K562 (cell line): Measurements from ENCODE around the gene MAD1L1. TPM values are rescaled to one million over a fixed set of nuclear protein-coding genes. Genes with fewer than 3 reads are reported as not detected.

Experiments used
- BDP1 ChIP-seq: IDR thresholded peaks from 3 replicates; pipeline ENCODE4 v1.6.1; 2011; ENCODE audit not compliant: insufficient read length, insufficient read depth
- CREB1 ChIP-seq, 2 experiments: sonication (generic) in 1 of 2; formaldehyde crosslinking in 1 of 2; IDR thresholded peaks; 2 replicates each; pipeline versions ENCODE4 v1.6.1 to v1.8.0; 2012 to 2022; ENCODE audit warnings: inconsistent platforms in 1 of 2, mild to moderate bottlenecking in 1 of 2, missing genetic modification reagents in 1 of 2, moderate library complexity in 1 of 2
- EWSR1 ChIP-seq: fragments of 450-650 bp; IDR thresholded peaks from 2 replicates; pipeline ENCODE4 v1.6.1; 2018; ENCODE audit warnings: borderline replicate concordance, mild to moderate bottlenecking, low read depth, moderate library complexity; ENCODE audit not compliant: partially characterized antibody
- FOXP4 ChIP-seq: sonication (generic); formaldehyde crosslinking; IDR thresholded peaks from 2 replicates; pipeline ENCODE4 v1.8.0; 2022; ENCODE audit warnings: mild to moderate bottlenecking, missing genetic modification reagents, borderline replicate concordance
- HNRNPLL ChIP-seq: fragments of 200-400 bp; formaldehyde crosslinking; IDR thresholded peaks from 2 replicates; pipeline ENCODE4 v1.6.1; 2017; ENCODE audit warnings: low read length, low read depth, mild to moderate bottlenecking; ENCODE audit not compliant: poor library complexity, severe bottlenecking
- HNRNPUL1 ChIP-seq: fragments of 200-400 bp; formaldehyde crosslinking; IDR thresholded peaks from 2 replicates; pipeline ENCODE4 v1.6.1; 2017; ENCODE audit warnings: low read length
- HSF4 ChIP-seq: fragments of 250-450 bp; sonication (Bioruptor Pico); IDR thresholded peaks from 2 replicates; pipeline ENCODE4 v2.1.2; 2022; ENCODE audit warnings: mild to moderate bottlenecking, moderate library complexity, borderline replicate concordance
- ID3 ChIP-seq, 2 experiments: fragments of 250-450 bp in 1 of 2; fragments of 450-650 bp in 1 of 2; sonication (Bioruptor Pico) in 1 of 2; IDR thresholded peaks; 2 replicates each; pipeline versions ENCODE4 v1.6.1 to v1.8.0; 2016 to 2021; ENCODE audit warnings: mild to moderate bottlenecking in 2 of 2, moderate library complexity in 2 of 2, missing compliant biosample characterization in 1 of 2, missing genetic modification characterization in 1 of 2
- KDM1A ChIP-seq, 2 experiments: fragments of 450-650 bp; IDR thresholded peaks; 2 replicates each; pipeline ENCODE4 v1.6.1; 2016; ENCODE audit warnings: mild to moderate bottlenecking in 2 of 2
- KHSRP ChIP-seq: fragments of 450-650 bp; IDR thresholded peaks from 2 replicates; pipeline ENCODE4 v1.6.1; 2017
- MXI1 ChIP-seq: IDR thresholded peaks from 2 replicates; pipeline ENCODE4 v1.6.1; 2011; ENCODE audit warnings: low read depth, mild to moderate bottlenecking, improper control_type of control experiment, low read length
- NCOA6 ChIP-seq: fragments of 450-650 bp; IDR thresholded peaks from 2 replicates; pipeline ENCODE4 v1.6.1; 2017; ENCODE audit warnings: mild to moderate bottlenecking
- NR4A1 ChIP-seq, 2 experiments: fragments of 250-450 bp in 1 of 2; fragments of 450-650 bp in 1 of 2; sonication (Bioruptor Pico) in 1 of 2; IDR thresholded peaks; 2 replicates each; pipeline versions ENCODE4 v1.4.0 to v1.6.1; 2016 to 2020; ENCODE audit warnings: mild to moderate bottlenecking in 2 of 2, missing compliant biosample characterization in 1 of 2, missing genetic modification characterization in 1 of 2, moderate library complexity in 1 of 2
- PREB ChIP-seq: sonication (generic); formaldehyde crosslinking; IDR thresholded peaks from 2 replicates; pipeline ENCODE4 v1.8.1; 2023; ENCODE audit warnings: mild to moderate bottlenecking, missing genetic modification reagents
- RCOR1 ChIP-seq, 2 experiments: IDR thresholded peaks; 2 replicates each; pipeline ENCODE4 v1.6.1; 2012; ENCODE audit warnings: low read depth in 2 of 2, low read length in 2 of 2, borderline replicate concordance in 1 of 2, improper control_type of control experiment in 1 of 2
- SIRT6 ChIP-seq: IDR thresholded peaks from one replicate; pipeline ENCODE4 v1.6.1; 2012; ENCODE audit warnings: low read depth, mild to moderate bottlenecking, control low read depth, inconsistent platforms, low read length, moderate library complexity
- SMAD4 ChIP-seq: fragments of 250-450 bp; sonication (Bioruptor Pico); conservative IDR thresholded peaks from 2 replicates; pipeline ENCODE4 v1.8.0; 2021; ENCODE audit warnings: inconsistent platforms, mild to moderate bottlenecking, moderate library complexity
- TAF15 ChIP-seq: fragments of 200-400 bp; formaldehyde crosslinking; IDR thresholded peaks from 2 replicates; pipeline ENCODE4 v1.6.1; 2017; ENCODE audit warnings: mild to moderate bottlenecking, low read depth, low read length, moderate library complexity
- TAF9B ChIP-seq: fragments of 450-650 bp; IDR thresholded peaks from 2 replicates; pipeline ENCODE4 v1.6.1; 2018; ENCODE audit warnings: mild to moderate bottlenecking; ENCODE audit not compliant: partially characterized antibody
- THAP7 ChIP-seq: fragments of 250-450 bp; sonication (Bioruptor Pico); IDR thresholded peaks from 2 replicates; pipeline ENCODE4 v1.5.0; 2021
- TRIM24 ChIP-seq, 2 experiments: fragments of 450-650 bp; IDR thresholded peaks; 2 replicates each; pipeline ENCODE4 v1.6.1; 2016
- ZFPM2 ChIP-seq: fragments of 250-450 bp; sonication (Bioruptor Pico); IDR thresholded peaks from 2 replicates; pipeline ENCODE4 v1.5.1; 2022; ENCODE audit warnings: mild to moderate bottlenecking
- ZNF707 ChIP-seq: fragments of 250-450 bp; sonication (Bioruptor Pico); conservative IDR thresholded peaks from 2 replicates; pipeline ENCODE4 v1.8.0; 2022; ENCODE audit warnings: inconsistent platforms, mild to moderate bottlenecking, moderate library complexity
- ZNF764 ChIP-seq: fragments of 250-450 bp; sonication (Bioruptor Pico); IDR thresholded peaks from 2 replicates; pipeline ENCODE4 v1.4.0; 2020; ENCODE audit warnings: low read depth, mild to moderate bottlenecking, moderate library complexity
- polyA plus RNA-seq, 8 experiments: library from polyadenylated mRNA; depleted of rRNA in 4 of 8; stranded (reverse) in 5 of 8; unstranded in 3 of 8; fragments of >200 nt; fragmentation: Nextera tagmentation in 2 of 8; fragmentation: Illumina TruSeq in 1 of 8; extraction: Ambion mirVana in 2 of 8; extraction: Trizol in 1 of 8; gene quantifications; 2 replicates each; pipeline versions ENCODE4 v1.2.1 to v1.2.3, GENCODE V29; 2011 to 2014; ENCODE audit warnings: inconsistent platforms in 1 of 8, missing spikeins in 1 of 8
- total RNA-seq, 7 experiments: library from RNA; depleted of rRNA in 6 of 7; stranded (reverse); fragments of >200 nt in 6 of 7; fragmentation: Illumina TruSeq in 2 of 7; extraction: Trizol in 2 of 7; gene quantifications; 2 replicates each; pipeline versions ENCODE4 v1.2.1 to v1.2.3, GENCODE V29; 2011 to 2021; ENCODE audit warnings: low replicate concordance in 1 of 7

Gene MAD1L1
- total and polyA plus RNA-seq, 9 of the 15 experiments (the other 6 are each of a cell fraction or from before 2014, with no cell fraction given), result 1.7 to 89.7 (median 18.0) TPM

GRCh38 chr7:2232766-2233520 is at the start of gene MAD1L1 (continued):
- TF ChIP-seq RCOR1 (IDR thresholded peaks at IDR 0.05; ENCODE audit: borderline replicate concordance in 1 of 2, low read depth in 2 of 2, low read length in 2 of 2), result no peak; a peak in 2 of 4 replicates
- TF ChIP-seq SMAD4 (CRISPR knock-in tag), result peak; percentile 58; the same call in 1 of the 2 replicates
- TF ChIP-seq ZFPM2 (CRISPR knock-in tag), result no peak
- TF ChIP-seq ZNF707, result no peak
- no peak for TF ChIP-seq EWSR1
- TF ChIP-seq SIRT6, result no peak
- peak; percentile 95 for TF ChIP-seq HNRNPLL
- no peak for TF ChIP-seq HNRNPUL1
- no peak for TF ChIP-seq ID3 (CRISPR knock-in tag; IDR thresholded peaks at IDR 0.05)
- no peak for TF ChIP-seq ID3 (tag; IDR thresholded peaks at IDR 0.05)
- TF ChIP-seq TRIM24 (IDR thresholded peaks at IDR 0.05), result 0 out of 4 replicates have a peak, but pooled peaks of 1 of the 2 experiments have one; percentile 53
- TF ChIP-seq TAF9B, result no peak
- TF ChIP-seq BDP1, result no peak
- no peak; the same call in 1 of the 2 replicates for TF ChIP-seq THAP7 (CRISPR knock-in tag)
- no peak for TF ChIP-seq KHSRP
- peak; percentile 59 for TF ChIP-seq MXI1
- TF ChIP-seq NR4A1 (CRISPR knock-in tag; IDR thresholded peaks at IDR 0.05), result no peak
- TF ChIP-seq NR4A1 (tag; IDR thresholded peaks at IDR 0.05), result no peak
- TF ChIP-seq CREB1 (IDR thresholded peaks at IDR 0.05), result peak; percentile 81
- TF ChIP-seq CREB1 (CRISPR knock-in tag; IDR thresholded peaks at IDR 0.05), result peak; percentile 77
- TF ChIP-seq KDM1A (IDR thresholded peaks at IDR 0.05), result no peak
- no peak for TF ChIP-seq FOXP4
- TF ChIP-seq TAF15, result no peak
- TF ChIP-seq PREB (CRISPR knock-in tag), result 0 out of 2 replicates have a peak, but pooled peaks have one; percentile 80
- TF ChIP-seq HSF4 (CRISPR knock-in tag), result no peak
- TF ChIP-seq ZNF764 (CRISPR knock-in tag), result no peak
- no peak for TF ChIP-seq NCOA6
